Mucosa of descending colon (tissue), 3 donors: ENCODE results near the gene KPNA5. TPM values are rescaled to one million over a fixed set of nuclear protein-coding genes. Genes with fewer than 3 reads are reported as not detected.
"Not testable (repeated sequence)": the region's sequence is repeated elsewhere in the genome, so short reads cannot be mapped to it uniquely, and the experiment has no call there.

Experiments
- ATAC-seq: fragments of 200-7000 bp; cut with Tn5 transposase; one replicate; pipeline ENCODE4 v1.9.1; 2020; ENCODE audit warnings: mild to moderate bottlenecking, moderate library complexity
- DNase-seq, 3 donors: peaks; one replicate each; pipeline ENCODE4 v3.0.0-alpha.2; 2020
- H3K36me3 ChIP-seq: fragments of 200-600 bp; one replicate; pipeline ENCODE4 v1.8.0; 2021; ENCODE audit warnings: low read depth, mild to moderate bottlenecking
- H3K4me1 ChIP-seq: fragments of 200-600 bp; one replicate; pipeline ENCODE4 v1.8.0; 2021; ENCODE audit warnings: low read depth, mild to moderate bottlenecking
- H3K4me3 ChIP-seq: fragments of 200-600 bp; one replicate; pipeline ENCODE4 v1.8.0; 2021; ENCODE audit warnings: mild to moderate bottlenecking
- H3K9me3 ChIP-seq: fragments of 200-600 bp; one replicate; pipeline ENCODE4 v1.8.0; 2021; ENCODE audit warnings: mild to moderate bottlenecking
- CTCF ChIP-seq: fragments of 200-600 bp; IDR thresholded peaks from one replicate; pipeline ENCODE4 v1.8.0; 2022; ENCODE audit warnings: antibody characterized with exemption, mild to moderate bottlenecking
- intact Hi-C, 2 donors: fragments of 100-400 bp; cut with DNase I in 1 of 2; cut with micrococcal nuclease in 1 of 2; formaldehyde crosslinking; loops; one replicate each; pipeline versions ENCODE4 v1.11.0 to v1.11.1; 2022; cut with DNase I, micrococcal nuclease
- total RNA-seq, 3 donors: library from RNA; stranded (reverse); fragmentation: NEBNext Ultra II Directional in 2 of 3; extraction: Animal tissue kit (Norgen Biotek cat#: 25700) in 2 of 3; gene quantifications; one replicate each; pipeline versions ENCODE4 v1.2.1 to v1.2.4, GENCODE V29; 2021 to 2023
- donor health status: DM: no; HTN: no; CAD: no; lungs with moderate emphysema.
- donor health status: DM: no; HTN: no; CAD: no.
- donor health status: DM: no; HTN: yes; CAD: no.

KPNA5 gene
- total RNA-seq, 3 donors from 2014 or later: 5.5 to 19.5 (median 6.7) TPM

- Histone ChIP-seq H3K36me3 (no peaks in the 10 kb centered on the region), H3K4me3 (no peak overlapping the region), H3K9me3 (no peaks in the 10 kb centered on the region), H3K4me1 (no peaks in the 10 kb centered on the region)
- no peak for TF ChIP-seq CTCF
- intact Hi-C loops: no loop called here
- ATAC-seq: no peak
- DNase-seq: no peak
Observed at GRCh38 chr6:116714296-116714695, 33.3 kb downstream of the KPNA5 start.

- TF ChIP-seq CTCF: no peak
- intact Hi-C loops: no loop called here
- Histone ChIP-seq H3K9me3 (no peaks in the 10 kb centered on the region), H3K36me3 (no peaks in the 10 kb centered on the region), H3K4me3 (no peak overlapping the region), H3K4me1 (no peaks in the 10 kb centered on the region)
- ATAC-seq: no peak
- no peak for DNase-seq
Observed at GRCh38 chr6:116714761-116715160, 33.8 kb downstream of the KPNA5 start.

GRCh38 chr6:116726947-116727346, 45.9 kb downstream of the KPNA5 start:
- no peak overlapping the region for H3K4me3 ChIP-seq
- TF ChIP-seq CTCF: no peak
- intact Hi-C loops: no loop called here
- H3K9me3 ChIP-seq: no peaks in the 10 kb centered on the region
- no peaks in the 10 kb centered on the region for H3K36me3 ChIP-seq
- no peaks in the 10 kb centered on the region for H3K4me1 ChIP-seq
- DNase-seq (no peak), ATAC-seq (no peak)

- DNase-seq (no peak), ATAC-seq (no peak)
- no peaks in the 10 kb centered on the region for H3K4me1 ChIP-seq
- no peaks in the 10 kb centered on the region for H3K36me3 ChIP-seq
- TF ChIP-seq CTCF: no peak
- H3K4me3 ChIP-seq: no peak overlapping the region
- no peaks in the 10 kb centered on the region for H3K9me3 ChIP-seq
- intact Hi-C loops: no loop called here
Observed at GRCh38 chr6:116730513-116730912, 49.5 kb downstream of the KPNA5 start.

- no peaks in the 10 kb centered on the region for H3K36me3 ChIP-seq
- intact Hi-C loops: no loop called here
- H3K4me3 ChIP-seq: no peak overlapping the region
- H3K4me1 ChIP-seq: no peaks in the 10 kb centered on the region
- peaks cover 11% of the 10 kb centered on the region for H3K9me3 ChIP-seq
- DNase-seq (no peak), ATAC-seq (no peak)
- TF ChIP-seq CTCF: no peak
Observed at GRCh38 chr6:116737004-116737403, 56.0 kb downstream of the KPNA5 start.

GRCh38 chr6:116740486-116740885, 59.5 kb downstream of the KPNA5 start:
- H3K4me1 ChIP-seq, H3K36me3 ChIP-seq, H3K4me3 ChIP-seq, DNase-seq, ATAC-seq, intact Hi-C loops: not testable (repeated sequence)
- peaks cover 11% of the 10 kb centered on the region for H3K9me3 ChIP-seq
